NCI-H446 (cell line): ENCODE measurements around the gene SETD4.

ENCODE experiments used
- DNase-seq, 2 experiments: peaks; one replicate each; lab custom pipeline; 2025; lab: John Stamatoyannopoulos, UW

Gene SETD4

GRCh38 chr21:36047139-36047538 lies 13.2 kb downstream of the SETD4 start:
- no peak for DNase-seq

GRCh38 chr21:36045993-36046392 lies 14.3 kb downstream of the SETD4 start:
- no peak for DNase-seq

GRCh38 chr21:36044056-36044455 lies 16.3 kb downstream of the SETD4 start:
- DNase-seq, result no peak

GRCh38 chr21:36041910-36042309 lies 18.4 kb downstream of the SETD4 start:
- DNase-seq, result no peak

- no peak for DNase-seq
These were observed 19.9 kb downstream of the SETD4 start for GRCh38 chr21:36040389-36040788.

- DNase-seq, result no peak
These were observed 20.5 kb downstream of the SETD4 start for GRCh38 chr21:36039861-36040260.

- no peak for DNase-seq
These were observed 21.4 kb downstream of the SETD4 start for GRCh38 chr21:36038701-36039497.

GRCh38 chr21:36035381-36035791 lies 24.9 kb downstream of the SETD4 start:
- DNase-seq, result no peak

- DNase-seq, result no peak
These were observed 26.0 kb downstream of the SETD4 start for GRCh38 chr21:36034211-36034913.

- DNase-seq, result no peak
These were observed 27.5 kb downstream of the SETD4 start for GRCh38 chr21:36032647-36033406.

GRCh38 chr21:36030581-36031189 lies 29.6 kb downstream of the SETD4 start:
- no peak for DNase-seq

- DNase-seq, result no peak
These were observed 31.0 kb downstream of the SETD4 start for GRCh38 chr21:36029309-36029708.

GRCh38 chr21:36028127-36029069 lies 31.9 kb downstream of the SETD4 start:
- peak; percentile 56 to 77 for DNase-seq

- DNase-seq, result no peak
These were observed 33.0 kb downstream of the SETD4 start for GRCh38 chr21:36027347-36027746.

- no peak for DNase-seq
These were observed 35.5 kb downstream of the SETD4 start for GRCh38 chr21:36024782-36025181.

GRCh38 chr21:36023092-36023480 lies 37.2 kb downstream of the SETD4 start:
- no peak for DNase-seq

GRCh38 chr21:36022427-36023091 lies 37.8 kb downstream of the SETD4 start:
- DNase-seq, result no peak

GRCh38 chr21:36021251-36021837 lies 39.0 kb downstream of the SETD4 start:
- DNase-seq, result no peak

GRCh38 chr21:36015045-36015444 lies 45.3 kb downstream of the SETD4 start:
- no peak for DNase-seq

GRCh38 chr21:36010801-36011200 lies 49.5 kb downstream of the SETD4 start:
- no peak for DNase-seq
